ENCODE results near the gene PPM1A. TPM values are rescaled to one million over a fixed set of nuclear protein-coding genes. Genes with fewer than 3 reads are reported as not detected.

The PPM1A gene
- total RNA-seq, 1 experiment from 2014 or later: 28.1 TPM

- ChIA-PET CTCF (no interaction called here), POLR2A (no interaction called here)
- Histone ChIP-seq H3K27ac (ENCODE audit: low read length) (no peak overlapping the region), H3K4me3 (ENCODE audit: low read depth in 2 of 2, low read length in 2 of 2) (no peak overlapping the region), H3K4me1 (ENCODE audit: control insufficient read depth, insufficient read depth, low read length) (no peaks in the 10 kb centered on the region), H3K27me3 (ENCODE audit: control insufficient read depth, insufficient read depth, low read length) (no peaks in the 10 kb centered on the region), H3K36me3 (ENCODE audit: control insufficient read depth, insufficient read depth, low read length) (no peaks in the 10 kb centered on the region), H3K9me3 (ENCODE audit: control insufficient read depth, insufficient read depth, low read depth, low read length) (no peaks in the 10 kb centered on the region)
- intact Hi-C loops (cut with micrococcal nuclease; ENCODE audit: unreplicated experiment) (loop anchor here (10.0 kb wide), 1 partner anchor 359 kb away; no protein-coding TSS in a partner anchor), in situ Hi-C loops (cut with HindIII; ENCODE audit: low pct_unique_long_range_greater_than_20kb, low sequenced_read_pairs) (no loop called here)
- no peak for DNase-seq (ENCODE audit: low read depth, low spot score)
- no TSS peak for BruUV-seq (replicated peaks)
- TF ChIP-seq CTCF (IDR thresholded peaks at IDR 0.05) (no peak), TCF7L2 (IDR thresholded peaks at IDR 0.05; ENCODE audit: low read depth, low read length) (no peak), REST (IDR thresholded peaks at IDR 0.05; ENCODE audit: insufficient read depth in 1 of 2, low read depth in 2 of 2, low read length in 1 of 2) (no peak), SIN3A (IDR thresholded peaks at IDR 0.05; ENCODE audit: borderline replicate concordance, insufficient read depth, low read depth, low read length) (no peak)
- no peak for ATAC-seq
Observed at GRCh38 chr14:60206249-60206670, 42.8 kb upstream of the PPM1A start.

- intact Hi-C loops (cut with micrococcal nuclease; ENCODE audit: unreplicated experiment): loop anchor here (10.0 kb wide), 1 partner anchor 358 kb away; no protein-coding TSS in a partner anchor
- TF ChIP-seq CTCF (IDR thresholded peaks at IDR 0.05): no peak
- no peak for TF ChIP-seq SIN3A (IDR thresholded peaks at IDR 0.05; ENCODE audit: borderline replicate concordance, insufficient read depth, low read depth, low read length)
- TF ChIP-seq TCF7L2 (IDR thresholded peaks at IDR 0.05; ENCODE audit: low read depth, low read length): no peak
- no peak for TF ChIP-seq POLR2AphosphoS5 (IDR thresholded peaks at IDR 0.05; ENCODE audit: low read depth, low read length)
- no peak for TF ChIP-seq REST (IDR thresholded peaks at IDR 0.05; ENCODE audit: insufficient read depth in 1 of 2, low read depth in 2 of 2, low read length in 1 of 2)
- ATAC-seq: no peak
- Histone ChIP-seq H3K4me3 (ENCODE audit: low read depth in 2 of 2, low read length in 2 of 2) (no peak overlapping the region), H3K36me3 (ENCODE audit: control insufficient read depth, insufficient read depth, low read length) (no peaks in the 10 kb centered on the region), H3K9me3 (ENCODE audit: control insufficient read depth, insufficient read depth, low read depth, low read length) (no peaks in the 10 kb centered on the region), H3K27me3 (ENCODE audit: control insufficient read depth, insufficient read depth, low read length) (no peaks in the 10 kb centered on the region), H3K27ac (ENCODE audit: low read length) (no peak overlapping the region), H3K4me1 (ENCODE audit: control insufficient read depth, insufficient read depth, low read length) (no peaks in the 10 kb centered on the region)
- in situ Hi-C loops (cut with HindIII; ENCODE audit: low pct_unique_long_range_greater_than_20kb, low sequenced_read_pairs): no loop called here
- no peak for DNase-seq (ENCODE audit: low read depth, low spot score)
- ChIA-PET POLR2A (no interaction called here), CTCF (no interaction called here)
- BruUV-seq (replicated peaks): no TSS peak
Observed at GRCh38 chr14:60206837-60207533, 42.0 kb upstream of the PPM1A start.

All from Panc1 (cell line).